Motor neuron (in vitro differentiated cells): ENCODE data around the gene STARD5. TPM values are rescaled to one million over a fixed set of nuclear protein-coding genes. Genes with fewer than 3 reads are reported as not detected.
"Not testable (repeated sequence)": the region's sequence is repeated elsewhere in the genome, so short reads cannot be mapped to it uniquely, and the experiment has no call there.

Experiments used
- ATAC-seq, 8 experiments: fragments of 200-7000 bp; cut with Tn5 transposase; replicated peaks in 6 of 8; 2 replicates each; pipeline ENCODE4 v1.8.0; 2021; ENCODE audit warnings: mild to moderate bottlenecking in 8 of 8, moderate library complexity in 8 of 8
- H3K27ac ChIP-seq, 2 donors: fragments of 250-450 bp; sonication (Bioruptor Pico); 2 replicates each; pipeline ENCODE4 v1.9.0; 2021; ENCODE audit warnings: antibody characterized with exemption in 2 of 2, mild to moderate bottlenecking in 2 of 2, moderate library complexity in 1 of 2
- H3K4me1 ChIP-seq, 2 donors: fragments of 250-450 bp; sonication (Bioruptor Pico); replicated peaks in 1 of 2; 2 replicates each; pipeline ENCODE4 v1.6.1; 2021; ENCODE audit warnings: antibody characterized with exemption in 2 of 2, mild to moderate bottlenecking in 2 of 2, moderate library complexity in 1 of 2
- H3K4me3 ChIP-seq, 5 donors: fragments of 250-450 bp; sonication (Bioruptor Pico); 2 replicates each; pipeline ENCODE4 v1.9.0; 2021; ENCODE audit warnings: antibody characterized with exemption in 5 of 5, mild to moderate bottlenecking in 5 of 5, moderate library complexity in 4 of 5
- WGBS, 10 experiments: fragments of 450-650 bp; shearing (Covaris generic); methylation state at CpG; one replicate each; pipeline ENCODE4 v1.0.0; 2022; 5-methylcytosine and 5-hydroxymethylcytosine counted together
- in situ Hi-C, 9 experiments: fragments of 400-800 bp; cut with MboI; loops; one replicate each; pipeline ENCODE4 v1.15.0; 2021; ENCODE audit warnings: low sequenced_read_pairs in 9 of 9, low pct_unique_long_range_greater_than_20kb in 2 of 9; ENCODE audit not compliant: unreplicated experiment in 9 of 9
- total RNA-seq, 8 experiments: library from RNA; unstranded; fragments of 300-600 nt; gene quantifications; 2 replicates each; pipeline versions ENCODE4 v1.2.3 to v1.2.4, GENCODE V29; 2022

STARD5 gene
- total RNA-seq, 8 experiments from 2014 or later: 0.92 to 9.7 (median 2.1) TPM

DNA sequence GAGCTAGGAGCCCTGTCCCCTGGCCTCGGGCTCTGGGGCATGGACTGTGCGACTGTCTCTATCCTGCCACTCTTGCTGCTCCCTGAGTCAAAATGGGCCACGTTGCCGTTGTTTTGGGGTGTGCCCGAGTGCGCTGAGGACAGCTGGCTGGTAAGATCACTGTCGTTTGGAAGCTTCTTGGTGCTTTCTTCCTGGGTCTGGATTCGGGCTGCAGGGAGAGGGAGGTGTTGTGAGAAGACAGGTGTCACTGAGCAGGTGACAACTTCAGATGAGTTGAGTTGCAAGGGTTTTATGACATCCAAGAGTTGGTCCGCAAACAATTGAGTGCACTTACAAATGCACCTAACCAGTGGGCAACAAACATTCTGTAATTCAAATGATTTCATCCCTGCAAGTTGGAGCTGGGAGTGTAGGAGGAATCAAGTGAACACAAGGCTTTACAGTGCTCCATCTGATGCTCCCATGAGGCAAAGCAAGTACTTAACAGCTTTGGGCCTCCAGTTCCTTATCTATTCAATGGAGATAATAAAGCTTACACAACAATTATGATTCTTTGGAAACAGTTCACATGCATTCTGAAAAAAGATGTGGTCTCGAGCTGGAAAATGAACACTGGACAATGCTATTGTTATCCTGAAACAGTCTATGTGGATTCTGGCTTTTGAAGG, 11.0 kb upstream of the STARD5 start:
- WGBS, 10 experiments: 59 to 100% (median 81%) methylated on average over 1 to 8 of the region's 10 CpGs; no CpG with 5 or more reads in 1 of the 10 experiments
- Histone ChIP-seq H3K4me1 (peaks cover 9 to 15% of the 10 kb centered on the region in 2 donors), H3K4me3 (no peak overlapping the region), H3K27ac (no peak overlapping the region)
- in situ Hi-C loops: no loop called here
- no peak for ATAC-seq

DNA sequence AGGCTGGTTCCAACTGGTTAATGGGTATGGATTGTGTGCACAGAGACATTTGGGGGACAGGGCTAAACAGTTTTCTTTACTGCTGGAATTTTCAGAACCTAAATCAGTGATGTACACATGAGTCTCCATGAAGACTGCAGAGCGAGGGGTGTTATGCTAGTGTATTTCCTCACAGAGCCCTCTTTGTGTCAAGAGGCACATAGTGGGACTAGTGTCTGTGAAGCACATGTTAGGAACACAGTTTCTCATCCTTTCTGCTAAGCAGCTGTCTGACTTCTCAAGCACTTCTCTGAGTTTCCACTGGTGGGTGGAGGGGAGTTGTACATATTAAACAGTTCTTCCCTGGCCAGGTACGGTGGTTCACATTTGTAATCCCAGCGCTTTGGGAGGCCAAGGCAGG, 9.4 kb upstream of the STARD5 start:
- no peak for ATAC-seq
- Histone ChIP-seq H3K4me1 (peaks cover 2 to 6% of the 10 kb centered on the region in 2 donors), H3K4me3 (no peak overlapping the region), H3K27ac (no peak overlapping the region)
- 80 to 100% (median 90%) methylated on average over 1 to 3 of the region's 3 CpGs; no CpG with 5 or more reads in 5 of the 10 experiments for WGBS, 10 experiments
- in situ Hi-C loops: no loop called here

GRCh38 chr15:81332326-81332725, 8.4 kb upstream of the STARD5 start:
- no peak overlapping the region for H3K4me3 ChIP-seq
- 87 to 100% (median 100%) methylated on average over 1 to 3 of the region's 12 CpGs; no CpG with 5 or more reads in 6 of the 10 experiments for WGBS, 10 experiments
- ATAC-seq: no peak
- no peaks in the 10 kb centered on the region for H3K4me1 ChIP-seq
- no peak overlapping the region for H3K27ac ChIP-seq
- in situ Hi-C loops: no loop called here

GRCh38 chr15:81331600-81331999, 7.7 kb upstream of the STARD5 start:
- H3K4me3 ChIP-seq: no peak overlapping the region
- 64 to 100% (median 88%) methylated on average over 1 to 15 of the region's 15 CpGs; no CpG with 5 or more reads in 2 of the 10 experiments for WGBS, 10 experiments
- in situ Hi-C loops: no loop called here

DNA sequence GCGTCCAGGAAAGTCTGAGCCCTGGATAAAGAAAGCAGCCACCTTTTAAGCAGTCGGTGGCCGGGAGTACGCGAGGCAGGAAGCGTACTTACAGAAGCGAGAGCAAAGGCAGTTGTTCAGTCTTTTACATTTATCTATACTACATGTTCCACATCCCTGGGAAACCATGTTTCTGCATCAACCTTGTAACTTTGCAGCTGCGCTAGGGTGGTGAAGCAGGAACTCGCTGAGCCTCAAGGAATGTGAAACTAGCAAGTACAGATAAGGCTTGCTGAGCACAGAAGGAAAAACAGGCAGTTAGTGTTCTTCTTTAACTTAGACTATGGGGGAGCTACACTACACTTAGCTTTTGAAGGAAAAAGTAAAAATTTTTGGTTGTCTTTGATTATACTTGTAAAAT, 7.2 kb upstream of the STARD5 start:
- H3K4me1 ChIP-seq, H3K27ac ChIP-seq, ATAC-seq, H3K4me3 ChIP-seq, in situ Hi-C loops: not testable (repeated sequence)
- WGBS, 10 experiments: 90 to 100% (median 94%) methylated on average over 1 to 6 of the region's 9 CpGs; no CpG with 5 or more reads in 2 of the 10 experiments

More at GRCh38 chr15:81331600-81331999, 7.7 kb upstream of the STARD5 start:
- H3K27ac ChIP-seq: no peak overlapping the region
- H3K4me1 ChIP-seq: no peaks in the 10 kb centered on the region
- no peak for ATAC-seq

GRCh38 chr15:81330366-81331090, 6.6 kb upstream of the STARD5 start:
- H3K4me3 ChIP-seq: no peak overlapping the region
- ATAC-seq: no peak
- no peak overlapping the region for H3K27ac ChIP-seq
- 65 to 89% (median 82%) methylated on average over 1 to 5 of the region's 5 CpGs; no CpG with 5 or more reads in 2 of the 10 experiments for WGBS, 10 experiments
- no peaks in the 10 kb centered on the region for H3K4me1 ChIP-seq
- in situ Hi-C loops: no loop called here

GRCh38 chr15:81329446-81329845, 5.5 kb upstream of the STARD5 start:
- Histone ChIP-seq H3K4me3 (no peak overlapping the region), H3K27ac (no peak overlapping the region), H3K4me1 (no peaks in the 10 kb centered on the region)
- ATAC-seq: no peak
- in situ Hi-C loops: no loop called here
- WGBS, 10 experiments: 80 to 100% (median 92%) methylated on average over 1 to 2 of the region's 2 CpGs; no CpG with 5 or more reads in 4 of the 10 experiments

DNA sequence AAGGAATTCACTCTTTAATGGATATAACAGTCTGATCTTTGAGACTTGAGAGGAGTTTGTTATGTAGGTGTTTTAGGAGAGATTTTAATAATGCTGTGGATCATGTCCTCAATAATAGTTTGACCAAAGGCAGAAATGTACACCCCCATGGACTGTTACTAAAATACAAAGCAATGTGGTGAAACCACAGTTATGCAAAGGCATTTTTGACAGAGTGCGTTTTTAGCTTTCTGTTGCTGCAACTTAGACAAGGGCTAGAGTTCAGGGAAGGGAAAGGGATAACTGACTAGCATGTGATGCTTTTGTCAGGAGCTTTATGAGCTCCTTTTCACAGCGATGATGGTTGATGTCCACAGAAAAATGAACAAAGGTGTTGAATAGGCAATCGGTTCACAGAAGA, 3.6 kb upstream of the STARD5 start:
- H3K27ac ChIP-seq: no peak overlapping the region
- no peaks in the 10 kb centered on the region for H3K4me1 ChIP-seq
- H3K4me3 ChIP-seq: no peak overlapping the region
- 7 to 100% (median 72%) methylated on average over 1 to 3 of the region's 3 CpGs; no CpG with 5 or more reads in 1 of the 10 experiments for WGBS, 10 experiments
- in situ Hi-C loops: no loop called here
- no peak for ATAC-seq

- H3K4me3 ChIP-seq: no peak overlapping the region
- no peak overlapping the region for H3K27ac ChIP-seq
- no peak for ATAC-seq
- H3K4me1 ChIP-seq: no peaks in the 10 kb centered on the region
- in situ Hi-C loops: no loop called here
- WGBS, 10 experiments: 75 to 96% (median 82%) methylated on average over 1 to 6 of the region's 7 CpGs; no CpG with 5 or more reads in 4 of the 10 experiments
Measured at GRCh38 chr15:81326466-81327212, 2.7 kb upstream of the STARD5 start.

- Histone ChIP-seq H3K4me3 (peak overlapping the region; percentile 55 to 79 (median 64)), H3K27ac (peak overlapping the region; percentile 22 to 47), H3K4me1 (no peaks in the 10 kb centered on the region)
- peak in 2 of 8 experiments; percentile 1 for ATAC-seq
- in situ Hi-C loops: no loop called here
- 0 to 43% (median 20%) methylated on average over 1 to 2 of the region's 4 CpGs; no CpG with 5 or more reads in 5 of the 10 experiments for WGBS, 10 experiments
Measured at GRCh38 chr15:81323559-81323943, 390 bp downstream of the STARD5 start.

GRCh38 chr15:81322676-81323253, 1.2 kb downstream of the STARD5 start:
- H3K4me1 ChIP-seq: no peaks in the 10 kb centered on the region
- in situ Hi-C loops: no loop called here
- no peak for ATAC-seq
- no peak overlapping the region for H3K4me3 ChIP-seq
- H3K27ac ChIP-seq: no peak overlapping the region
- WGBS, 10 experiments: 33 to 96% (median 67%) methylated on average over 1 to 3 of the region's 6 CpGs; no CpG with 5 or more reads in 5 of the 10 experiments

GRCh38 chr15:81321667-81322066, 2.3 kb downstream of the STARD5 start:
- no peak for ATAC-seq
- in situ Hi-C loops: no loop called here
- H3K4me1 ChIP-seq: no peaks in the 10 kb centered on the region
- H3K4me3 ChIP-seq: no peak overlapping the region
- H3K27ac ChIP-seq: no peak overlapping the region
- WGBS, 10 experiments: 89 to 100% (median 94%) methylated on average over 1 of the region's 1 CpG; no CpG with 5 or more reads in 6 of the 10 experiments

DNA sequence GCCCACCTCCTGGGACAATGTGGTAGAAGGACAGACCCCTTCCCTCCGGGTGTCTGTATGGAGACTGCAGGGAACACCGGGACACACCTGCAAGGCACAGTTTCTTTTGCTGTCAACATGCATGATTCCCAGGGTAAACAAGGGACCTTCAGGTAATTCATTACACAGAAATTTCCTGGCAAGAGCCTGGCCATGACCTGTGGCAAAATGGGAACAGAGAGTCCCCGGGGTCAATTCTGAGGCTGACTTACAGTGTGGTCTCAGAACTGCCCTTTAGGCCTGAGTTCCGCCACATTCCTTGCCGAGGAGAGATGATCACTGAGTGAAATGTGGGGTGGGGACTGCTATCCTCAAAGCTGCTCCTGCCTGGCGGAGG, 6.3 kb downstream of the STARD5 start:
- in situ Hi-C loops: no loop called here
- WGBS, 10 experiments: 73 to 100% (median 87%) methylated on average over 2 to 4 of the region's 6 CpGs; no CpG with 5 or more reads in 5 of the 10 experiments
- no peak for ATAC-seq
- no peaks in the 10 kb centered on the region for H3K4me1 ChIP-seq
- H3K4me3 ChIP-seq: no peak overlapping the region
- H3K27ac ChIP-seq: no peak overlapping the region
